ENCODE results near the gene MYO1A. TPM values are rescaled to one million over a fixed set of nuclear protein-coding genes. Genes with fewer than 3 reads are reported as not detected.
A peak's percentile ranks its signal among the peaks of the same experiment; 100 is the strongest.

Gene MYO1A
- total and polyA plus RNA-seq, 2 donors (not counting 1 experiment from before 2014, with no cell fraction given) = 0.55 to 1.3 TPM

- POLR2A ChIA-PET = no interaction called here
- DNase-seq = no peak
- TF ChIP-seq CTCF (IDR thresholded peaks at IDR 0.05) (no peak), EZH2 (IDR thresholded peaks at IDR 0.05; ENCODE audit: borderline replicate concordance, insufficient read depth, low read depth, low read length, poor library complexity, severe bottlenecking) (no peak)
- no peak overlapping the region for H3K4me3 Mint-ChIP-seq
- Histone ChIP-seq H3K9ac (ENCODE audit: low read length) (no peak overlapping the region), H3K4me3 (ENCODE audit: control extremely low read depth in 1 of 5, extremely low read depth in 1 of 5, insufficient read depth in 1 of 5, low read depth in 2 of 5, low read length in 4 of 5) (no peak overlapping the region), H3K79me2 (ENCODE audit: control insufficient read depth, insufficient read depth, low read length) (peaks cover 57% of the 10 kb centered on the region), H3K4me1 (ENCODE audit: control insufficient read depth in 2 of 2, insufficient read depth in 2 of 2, low read length in 2 of 2) (peaks cover 12 to 18% of the 10 kb centered on the region in 2 donors), H3K27me3 (replicated peaks in 1 of 4; ENCODE audit: control extremely low read depth in 1 of 4, control insufficient read depth in 3 of 4, insufficient read depth in 4 of 4, low read length in 3 of 4) (no peaks in the 10 kb centered on the region), H3K27ac (ENCODE audit: low read length in 2 of 2) (peak overlapping the region in 1 of 2 donors; percentile 43), H2AFZ (ENCODE audit: insufficient read depth, low read depth, low read length, poor library complexity, severe bottlenecking) (no peak overlapping the region), H3K4me2 (replicated peaks; ENCODE audit: low read depth, low read length, poor library complexity, severe bottlenecking) (no peak overlapping the region), H3K36me3 (replicated peaks in 1 of 2; ENCODE audit: control extremely low read depth in 1 of 2, control insufficient read depth in 1 of 2, extremely low read depth in 1 of 2, insufficient read depth in 2 of 2, low read length in 1 of 2) (peaks cover 0 to 54% of the 10 kb centered on the region in 2 experiments), H3K9me3 (ENCODE audit: control extremely low read depth in 1 of 3, control insufficient read depth in 2 of 3, insufficient read depth in 1 of 3, low read length in 2 of 3) (no peaks in the 10 kb centered on the region), H4K20me1 (ENCODE audit: control insufficient read depth, insufficient read depth, low read length, poor library complexity, severe bottlenecking) (peaks cover 14% of the 10 kb centered on the region)
- no peak for ATAC-seq (ENCODE audit: low read depth)
- CTCF ChIA-PET = interaction anchor here (1.2 to 9.2 kb wide), 4 partner anchors 12 to 70 kb away, joined by 3 to 52 read pairs (median 6); no protein-coding TSS in a partner anchor
- no peaks in the 10 kb centered on the region for H3K9me3 Mint-ChIP-seq (ENCODE audit: insufficient read depth)
- intact Hi-C loops (cut with micrococcal nuclease) = no loop called here
- WGBS (ENCODE audit: insufficient coverage) = 93% methylated on average over 2 of the region's 4 CpGs
- H3K27ac Mint-ChIP-seq = peak overlapping the region; percentile 73
- no peaks in the 10 kb centered on the region for H3K27me3 Mint-ChIP-seq
- H3K4me1 Mint-ChIP-seq = peaks cover 46% of the 10 kb centered on the region
These were observed 50.5 kb downstream of the MYO1A start for GRCh38 chr12:56999456-56999855.

DNA sequence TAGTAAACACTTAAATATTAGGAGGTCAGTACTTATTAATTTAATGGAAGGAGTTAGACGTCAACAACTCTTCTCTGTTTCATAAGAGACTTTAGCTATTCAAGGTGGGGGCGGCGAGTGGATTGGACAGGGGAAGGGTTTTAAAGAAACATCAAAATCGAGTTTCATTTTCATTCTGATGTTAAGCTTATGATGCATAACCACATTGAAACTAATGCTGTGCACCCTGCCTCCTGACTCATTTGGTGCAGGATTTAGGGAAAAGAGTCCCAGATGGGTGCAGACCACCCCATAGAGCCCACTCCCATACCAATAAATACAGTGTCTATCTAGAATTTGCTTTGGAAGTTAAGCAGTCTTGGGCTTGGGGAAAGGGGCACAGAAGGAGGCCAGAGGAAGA lies 50.9 kb downstream of the MYO1A start:
- Histone ChIP-seq H3K4me1 (ENCODE audit: control insufficient read depth in 2 of 2, insufficient read depth in 2 of 2, low read length in 2 of 2) (peaks cover 12 to 18% of the 10 kb centered on the region in 2 donors), H3K36me3 (replicated peaks in 1 of 2; ENCODE audit: control extremely low read depth in 1 of 2, control insufficient read depth in 1 of 2, extremely low read depth in 1 of 2, insufficient read depth in 2 of 2, low read length in 1 of 2) (peaks cover 0 to 49% of the 10 kb centered on the region in 2 experiments), H3K4me3 (ENCODE audit: control extremely low read depth in 1 of 5, extremely low read depth in 1 of 5, insufficient read depth in 1 of 5, low read depth in 2 of 5, low read length in 4 of 5) (no peak overlapping the region), H3K79me2 (ENCODE audit: control insufficient read depth, insufficient read depth, low read length) (peaks cover 52% of the 10 kb centered on the region), H3K4me2 (replicated peaks; ENCODE audit: low read depth, low read length, poor library complexity, severe bottlenecking) (peak overlapping the region; percentile 39), H4K20me1 (ENCODE audit: control insufficient read depth, insufficient read depth, low read length, poor library complexity, severe bottlenecking) (peaks cover 14% of the 10 kb centered on the region), H3K9me3 (ENCODE audit: control extremely low read depth in 1 of 3, control insufficient read depth in 2 of 3, insufficient read depth in 1 of 3, low read length in 2 of 3) (no peaks in the 10 kb centered on the region), H3K27me3 (replicated peaks in 1 of 4; ENCODE audit: control extremely low read depth in 1 of 4, control insufficient read depth in 3 of 4, insufficient read depth in 4 of 4, low read length in 3 of 4) (no peaks in the 10 kb centered on the region), H3K9ac (ENCODE audit: low read length) (peak overlapping the region; percentile 16), H2AFZ (ENCODE audit: insufficient read depth, low read depth, low read length, poor library complexity, severe bottlenecking) (peak overlapping the region; percentile 13), H3K27ac (ENCODE audit: low read length in 2 of 2) (peak overlapping the region in 1 of 2 donors; percentile 43)
- Mint-ChIP-seq H3K9me3 (ENCODE audit: insufficient read depth) (no peaks in the 10 kb centered on the region), H3K4me1 (peaks cover 43% of the 10 kb centered on the region), H3K4me3 (peak overlapping the region; percentile 37), H3K27ac (peak overlapping the region; percentile 73), H3K27me3 (no peaks in the 10 kb centered on the region)
- no peak for TF ChIP-seq EZH2 (IDR thresholded peaks at IDR 0.05; ENCODE audit: borderline replicate concordance, insufficient read depth, low read depth, low read length, poor library complexity, severe bottlenecking)
- no peak for TF ChIP-seq CTCF (IDR thresholded peaks at IDR 0.05)
- ChIA-PET CTCF (interaction anchor here (1.2 to 9.2 kb wide), 4 partner anchors 11 to 70 kb away, joined by 3 to 52 read pairs (median 6); no protein-coding TSS in a partner anchor), POLR2A (no interaction called here)
- DNase-seq = peak; percentile 55
- intact Hi-C loops (cut with micrococcal nuclease) = no loop called here
- no CpG with 5 or more reads among the region's 4 CpGs for WGBS (ENCODE audit: insufficient coverage)
- peak; percentile 51 for ATAC-seq (ENCODE audit: low read depth)

Measured in B cell (primary cell).